HL-60 (cell line): ENCODE results near the gene STEAP2.
"Not testable (repeated sequence)": the region's sequence is repeated elsewhere in the genome, so short reads cannot be mapped to it uniquely, and the experiment has no call there.

Experiments
- GABPA ChIP-seq: IDR thresholded peaks from 2 replicates; pipeline ENCODE4 v1.6.1; 2012; ENCODE audit warnings: low read depth
- POLR2AphosphoS5 ChIP-seq: IDR thresholded peaks from 2 replicates; pipeline ENCODE4 v1.6.1; 2012; ENCODE audit warnings: low read depth
- SPI1 ChIP-seq: IDR thresholded peaks from 2 replicates; pipeline ENCODE4 v1.6.1; 2012; ENCODE audit warnings: low read depth, mild to moderate bottlenecking, borderline replicate concordance
- TF ChIP-seq, protein P1 (sequence below): IDR thresholded peaks from one replicate; pipeline ENCODE4 v1.5.1; 2011; ENCODE audit warnings: low read length, control low read depth, inconsistent platforms; ENCODE audit not compliant: insufficient read depth
- TF ChIP-seq, protein P2 (sequence below): IDR thresholded peaks from 2 replicates; pipeline ENCODE4 v1.6.1; 2012; ENCODE audit warnings: low read depth; ENCODE audit not compliant: insufficient replicate concordance

DNA sequence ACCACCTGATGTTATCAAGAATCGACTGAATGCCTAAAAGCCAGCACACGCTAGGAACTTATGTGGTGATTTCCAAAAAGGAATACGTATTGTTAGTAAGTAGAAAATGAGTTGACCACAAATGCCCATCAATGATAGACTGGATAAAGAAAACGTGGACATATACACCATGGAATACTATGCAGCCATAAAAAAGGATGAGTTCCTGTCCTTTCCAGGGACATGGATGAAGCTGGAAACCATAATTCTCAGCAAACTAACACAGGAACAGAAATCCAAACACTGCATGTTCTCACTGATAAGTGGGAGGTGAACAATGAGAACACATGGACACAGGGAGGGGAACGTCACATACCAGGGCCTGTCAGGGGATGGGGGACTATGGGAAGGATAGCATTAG is 44.5 kb downstream of the STEAP2 start:
- TF ChIP-seq, protein P1, sequence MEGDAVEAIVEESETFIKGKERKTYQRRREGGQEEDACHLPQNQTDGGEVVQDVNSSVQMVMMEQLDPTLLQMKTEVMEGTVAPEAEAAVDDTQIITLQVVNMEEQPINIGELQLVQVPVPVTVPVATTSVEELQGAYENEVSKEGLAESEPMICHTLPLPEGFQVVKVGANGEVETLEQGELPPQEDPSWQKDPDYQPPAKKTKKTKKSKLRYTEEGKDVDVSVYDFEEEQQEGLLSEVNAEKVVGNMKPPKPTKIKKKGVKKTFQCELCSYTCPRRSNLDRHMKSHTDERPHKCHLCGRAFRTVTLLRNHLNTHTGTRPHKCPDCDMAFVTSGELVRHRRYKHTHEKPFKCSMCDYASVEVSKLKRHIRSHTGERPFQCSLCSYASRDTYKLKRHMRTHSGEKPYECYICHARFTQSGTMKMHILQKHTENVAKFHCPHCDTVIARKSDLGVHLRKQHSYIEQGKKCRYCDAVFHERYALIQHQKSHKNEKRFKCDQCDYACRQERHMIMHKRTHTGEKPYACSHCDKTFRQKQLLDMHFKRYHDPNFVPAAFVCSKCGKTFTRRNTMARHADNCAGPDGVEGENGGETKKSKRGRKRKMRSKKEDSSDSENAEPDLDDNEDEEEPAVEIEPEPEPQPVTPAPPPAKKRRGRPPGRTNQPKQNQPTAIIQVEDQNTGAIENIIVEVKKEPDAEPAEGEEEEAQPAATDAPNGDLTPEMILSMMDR, result not testable (repeated sequence)
- TF ChIP-seq, protein P2, sequence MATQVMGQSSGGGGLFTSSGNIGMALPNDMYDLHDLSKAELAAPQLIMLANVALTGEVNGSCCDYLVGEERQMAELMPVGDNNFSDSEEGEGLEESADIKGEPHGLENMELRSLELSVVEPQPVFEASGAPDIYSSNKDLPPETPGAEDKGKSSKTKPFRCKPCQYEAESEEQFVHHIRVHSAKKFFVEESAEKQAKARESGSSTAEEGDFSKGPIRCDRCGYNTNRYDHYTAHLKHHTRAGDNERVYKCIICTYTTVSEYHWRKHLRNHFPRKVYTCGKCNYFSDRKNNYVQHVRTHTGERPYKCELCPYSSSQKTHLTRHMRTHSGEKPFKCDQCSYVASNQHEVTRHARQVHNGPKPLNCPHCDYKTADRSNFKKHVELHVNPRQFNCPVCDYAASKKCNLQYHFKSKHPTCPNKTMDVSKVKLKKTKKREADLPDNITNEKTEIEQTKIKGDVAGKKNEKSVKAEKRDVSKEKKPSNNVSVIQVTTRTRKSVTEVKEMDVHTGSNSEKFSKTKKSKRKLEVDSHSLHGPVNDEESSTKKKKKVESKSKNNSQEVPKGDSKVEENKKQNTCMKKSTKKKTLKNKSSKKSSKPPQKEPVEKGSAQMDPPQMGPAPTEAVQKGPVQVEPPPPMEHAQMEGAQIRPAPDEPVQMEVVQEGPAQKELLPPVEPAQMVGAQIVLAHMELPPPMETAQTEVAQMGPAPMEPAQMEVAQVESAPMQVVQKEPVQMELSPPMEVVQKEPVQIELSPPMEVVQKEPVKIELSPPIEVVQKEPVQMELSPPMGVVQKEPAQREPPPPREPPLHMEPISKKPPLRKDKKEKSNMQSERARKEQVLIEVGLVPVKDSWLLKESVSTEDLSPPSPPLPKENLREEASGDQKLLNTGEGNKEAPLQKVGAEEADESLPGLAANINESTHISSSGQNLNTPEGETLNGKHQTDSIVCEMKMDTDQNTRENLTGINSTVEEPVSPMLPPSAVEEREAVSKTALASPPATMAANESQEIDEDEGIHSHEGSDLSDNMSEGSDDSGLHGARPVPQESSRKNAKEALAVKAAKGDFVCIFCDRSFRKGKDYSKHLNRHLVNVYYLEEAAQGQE, result not testable (repeated sequence)
- TF ChIP-seq POLR2AphosphoS5, GABPA, SPI1: not testable (repeated sequence)
